IMR-90 (cell line): ENCODE data around the gene ATP2A3. TPM values are rescaled to one million over a fixed set of nuclear protein-coding genes. Genes with fewer than 3 reads are reported as not detected.

Experiments
- ATAC-seq: fragments of 200-7000 bp; cut with Tn5 transposase; 2 replicates; pipeline ENCODE4 v1.9.1; 2020; ENCODE audit warnings: low read depth, mild to moderate bottlenecking, moderate library complexity
- BruUV-seq: library from RNA; stranded (reverse); fragments of 400-500 nt; replicated peaks from 2 replicates; lab custom pipeline; 2021; lab: Mats Ljungman, UMichigan
- CTCF ChIA-PET: fragments of 300-600 bp; formaldehyde crosslinking; extraction: SDS; loops from one replicate; lab custom pipeline; 2021; ENCODE audit warnings: antibody characterized with exemption; lab: Yijun Ruan, JAX
- POLR2A ChIA-PET: fragments of 300-600 bp; sonication (Branson Sonifier 250); formaldehyde crosslinking; loops from one replicate; lab custom pipeline; 2022; ENCODE audit warnings: antibody characterized with exemption; ENCODE audit not compliant: unreplicated experiment; lab: Charles Lee
- DNase-seq: peaks from one replicate; pipeline ENCODE4 v3.0.0; 2013
- H2AFZ ChIP-seq: replicated peaks from 2 replicates; pipeline ENCODE3; 2013; ENCODE audit warnings: low read length, mild to moderate bottlenecking; ENCODE audit not compliant: poor library complexity
- H2AK5ac ChIP-seq: 2 replicates; pipeline ENCODE4 v1.6.1; 2013; ENCODE audit warnings: low read depth, low read length, inconsistent platforms
- H2AK9ac ChIP-seq: replicated peaks from 2 replicates; pipeline ENCODE3; 2013; ENCODE audit warnings: mild to moderate bottlenecking, low read depth, low read length, moderate library complexity; ENCODE audit not compliant: poor library complexity
- H2BK120ac ChIP-seq: 2 replicates; pipeline ENCODE4 v1.6.1; 2013; ENCODE audit warnings: low read depth, low read length, inconsistent platforms
- H2BK15ac ChIP-seq: 3 replicates; pipeline ENCODE4 v1.6.1; 2013; ENCODE audit warnings: low read depth, low read length, inconsistent platforms
- H2BK20ac ChIP-seq: 2 replicates; pipeline ENCODE4 v1.6.1; 2013; ENCODE audit warnings: low read depth, mild to moderate bottlenecking, inconsistent platforms, low read length, moderate library complexity
- H2BK5ac ChIP-seq: 2 replicates; pipeline ENCODE4 v1.6.1; 2013; ENCODE audit warnings: mild to moderate bottlenecking, low read depth, low read length, inconsistent platforms; ENCODE audit not compliant: poor library complexity, severe bottlenecking
- H3K14ac ChIP-seq: replicated peaks from 2 replicates; pipeline ENCODE4 v1.6.1; 2013; ENCODE audit warnings: low read depth, low read length, inconsistent platforms
- H3K18ac ChIP-seq: 2 replicates; pipeline ENCODE4 v1.6.1; 2013; ENCODE audit warnings: low read depth, low read length, control low read depth
- H3K23ac ChIP-seq: 2 replicates; pipeline ENCODE4 v1.6.1; 2013; ENCODE audit warnings: low read depth, low read length, inconsistent platforms
- H3K27ac ChIP-seq: 2 replicates; pipeline ENCODE4 v1.5.1; 2013; ENCODE audit warnings: mild to moderate bottlenecking, control low read depth, low read length; ENCODE audit not compliant: insufficient read depth
- H3K27me3 ChIP-seq: 2 replicates; pipeline ENCODE4 v1.6.1; 2013; ENCODE audit warnings: low read length; ENCODE audit not compliant: control insufficient read depth, insufficient read depth
- H3K36me3 ChIP-seq: 2 replicates; pipeline ENCODE4 v1.6.1; 2013; ENCODE audit warnings: low read length, mixed read lengths; ENCODE audit not compliant: control insufficient read depth, insufficient read depth
- H3K4ac ChIP-seq: 2 replicates; pipeline ENCODE4 v1.6.1; 2013; ENCODE audit warnings: low read depth, low read length, inconsistent platforms
- H3K4me1 ChIP-seq: 2 replicates; pipeline ENCODE4 v1.6.1; 2013; ENCODE audit warnings: low read length, mixed read lengths; ENCODE audit not compliant: control insufficient read depth, insufficient read depth
- H3K4me2 ChIP-seq: 2 replicates; pipeline ENCODE4 v1.6.1; 2013; ENCODE audit warnings: low read depth, mild to moderate bottlenecking, control low read depth, low read length, moderate library complexity
- H3K4me3 ChIP-seq: 2 replicates; pipeline ENCODE4 v1.5.1; 2013; ENCODE audit warnings: low read depth, mild to moderate bottlenecking, control low read depth, low read length, moderate library complexity; ENCODE audit not compliant: insufficient read depth
- H3K56ac ChIP-seq: 2 replicates; pipeline ENCODE4 v1.6.1; 2013; ENCODE audit warnings: low read length, inconsistent platforms; ENCODE audit not compliant: insufficient read depth; ENCODE audit errors: extremely low read depth
- H3K79me1 ChIP-seq, 2 experiments: 2 replicates each; pipeline ENCODE4 v1.6.1; 2013; ENCODE audit warnings: low read length in 2 of 2, inconsistent platforms in 1 of 2, low read depth in 1 of 2
- H3K9ac ChIP-seq: 2 replicates; pipeline ENCODE4 v1.6.1; 2013; ENCODE audit warnings: low read depth, low read length, control low read depth
- H3K9me1 ChIP-seq: 2 replicates; pipeline ENCODE4 v1.6.1; 2013; ENCODE audit warnings: low read length, inconsistent platforms; ENCODE audit not compliant: insufficient read depth
- H3K9me3 ChIP-seq: 2 replicates; pipeline ENCODE4 v1.6.1; 2013; ENCODE audit warnings: low read length; ENCODE audit not compliant: control insufficient read depth, insufficient read depth
- H4K20me1 ChIP-seq: 2 replicates; pipeline ENCODE4 v1.6.1; 2013; ENCODE audit warnings: low read length, inconsistent platforms; ENCODE audit not compliant: insufficient read depth
- H4K5ac ChIP-seq: 2 replicates; pipeline ENCODE4 v1.6.1; 2013; ENCODE audit warnings: mild to moderate bottlenecking, low read depth, low read length, control low read depth
- H4K8ac ChIP-seq, 2 experiments: 2 replicates each; pipeline ENCODE4 v1.6.1; 2013; ENCODE audit warnings: low read depth in 2 of 2, low read length in 2 of 2, control low read depth in 1 of 2, inconsistent platforms in 1 of 2
- H4K91ac ChIP-seq: 2 replicates; pipeline ENCODE4 v1.6.1; 2013; ENCODE audit warnings: low read depth, low read length, inconsistent platforms; ENCODE audit not compliant: insufficient read depth
- MAZ ChIP-seq: IDR thresholded peaks from 2 replicates; pipeline ENCODE4 v1.6.1; 2012; ENCODE audit warnings: low read depth, mild to moderate bottlenecking, low read length, improper control_type of control experiment, moderate library complexity, borderline replicate concordance
- RFX5 ChIP-seq: IDR thresholded peaks from 2 replicates; pipeline ENCODE4 v1.8.0; 2012; ENCODE audit warnings: low read depth, mild to moderate bottlenecking, low read length, moderate library complexity
- WGBS, 2 experiments: methylation state at CpG; one replicate each; pipeline versions ENCODE4 v1.1.5 to v1.1.7; 2013; ENCODE audit warnings: missing lambda C conversion rate in 2 of 2; ENCODE audit not compliant: insufficient read length in 1 of 2; ENCODE audit errors: extremely low coverage in 2 of 2; 5-methylcytosine and 5-hydroxymethylcytosine counted together
- dilution Hi-C: fragments of 300-500 bp; cut with HindIII; formaldehyde crosslinking; loops from one replicate; pipeline ENCODE4 v1.14.3; 2018; ENCODE audit warnings: low sequenced_read_pairs; ENCODE audit not compliant: unreplicated experiment
- in situ Hi-C: fragments of 300-500 bp; cut with MboI; formaldehyde crosslinking; loops from 3 replicates; pipeline ENCODE4 v1.14.3; 2019; ENCODE audit warnings: low sequenced_read_pairs, inconsistent platforms, mixed read lengths
- intact Hi-C: fragments of 100-400 bp; cut with micrococcal nuclease; formaldehyde crosslinking; loops from 2 replicates; pipeline ENCODE4 v1.10.0; 2022
- polyA plus RNA-seq, 3 experiments: library from polyadenylated mRNA; depleted of rRNA; stranded (reverse); fragments of >200 nt; gene quantifications; 2 replicates each; pipeline ENCODE4 v1.2.3, GENCODE V29; 2012; ENCODE audit warnings: low replicate concordance in 1 of 3
- total RNA-seq: library from RNA; depleted of rRNA; stranded (reverse); fragments of >200 nt; gene quantifications from 2 replicates; pipeline ENCODE4 v1.2.3, GENCODE V29; 2012

ATP2A3 gene
- total and polyA plus RNA-seq, 2 of the 4 experiments (the other 2 are of a cell fraction) = 0.18 to 0.63 TPM

GRCh38 chr17:3893003-3893719 is 71.1 kb downstream of the ATP2A3 start, which contains the start of gene CAMKK1:
Gene CAMKK1 (minus strand): TSS chr17:3893053. CDS start chr17:3885687, 7,366 bp downstream.
- peak within 1 kb of the TSS; percentile 49; the same call in 1 of the 2 replicates for H4K5ac ChIP-seq
- dilution Hi-C loops = no loop called here

More at GRCh38 chr17:3893003-3893719, 71.1 kb downstream of the ATP2A3 start, which contains the start of gene CAMKK1:
- BruUV-seq = no TSS peak
- peak within 1 kb of the TSS; percentile 58 for H3K9ac ChIP-seq
- H3K14ac ChIP-seq = 0 out of 2 replicates have a peak within 1 kb of the TSS, but pooled peaks have one; percentile 52
- peak within 1 kb of the TSS; percentile 87 for H2BK5ac ChIP-seq
- peak within 1 kb of the TSS; percentile 30; the same call in 1 of the 2 replicates for H2BK120ac ChIP-seq
- peak within 1 kb of the TSS; percentile 92 for H2AK9ac ChIP-seq
- peak within 1 kb of the TSS; percentile 48; the same call in 1 of the 2 replicates for H3K23ac ChIP-seq
- no peaks in the 10 kb centered on the region for H3K9me3 ChIP-seq
- H3K4me1 ChIP-seq = peaks cover 37% of the 10 kb centered on the region
- H3K79me1 ChIP-seq = peaks cover 8 to 38% of the 10 kb centered on the region in 2 experiments; a peak in 3 of 4 replicates
- peaks cover 31% of the 10 kb centered on the region for H3K9me1 ChIP-seq
- DNase-seq (peak; percentile 72), ATAC-seq (peak; percentile 86)
- no peak within 1 kb of the TSS for H3K56ac ChIP-seq
- 0 out of 2 replicates have a peak within 1 kb of the TSS, but pooled peaks have one; percentile 48 for H2BK20ac ChIP-seq
- peak within 1 kb of the TSS; percentile 99 for H2AFZ ChIP-seq
- H3K27me3 ChIP-seq = no peaks in the 10 kb centered on the region
- ChIA-PET POLR2A (no interaction called here), CTCF (no interaction called here)
- peak within 1 kb of the TSS; percentile 85 to 88; a peak in 3 of 4 replicates for H4K8ac ChIP-seq
- peak within 1 kb of the TSS; percentile 12; the same call in 1 of the 2 replicates for H3K18ac ChIP-seq
- no peak within 1 kb of the TSS; the same call in 2 of the 3 replicates for H2BK15ac ChIP-seq
- H4K91ac ChIP-seq = peak within 1 kb of the TSS; percentile 79
- 20% methylated on average over 8 of the region's 75 CpGs; no CpG with 5 or more reads in 1 of the 2 experiments for WGBS, 2 experiments
- peak within 1 kb of the TSS; percentile 87 for H3K4me2 ChIP-seq
- no peak for TF ChIP-seq RFX5
- TF ChIP-seq MAZ = peak; percentile 90; the same call in 1 of the 2 replicates
- peaks cover 6% of the 10 kb centered on the region; the same call in 1 of the 2 replicates for H4K20me1 ChIP-seq
- H3K4ac ChIP-seq = peak within 1 kb of the TSS; percentile 80
- peak within 1 kb of the TSS; percentile 71 for H3K27ac ChIP-seq
- H3K36me3 ChIP-seq = no peaks in the 10 kb centered on the region
- H3K4me3 ChIP-seq = peak within 1 kb of the TSS; percentile 67
- intact Hi-C loops (loop anchor here (2.0 kb wide), 1 partner anchor 46 kb away; the partner anchor contains the start of gene NCBP3), in situ Hi-C loops (no loop called here)
- H2AK5ac ChIP-seq = peak within 1 kb of the TSS; percentile 84
